ENCODE results near the gene FLNB. TPM values are rescaled to one million over a fixed set of nuclear protein-coding genes. Genes with fewer than 3 reads are reported as not detected.
A peak's percentile ranks its signal among the peaks of the same experiment; 100 is the strongest.

The FLNB gene
- total and polyA plus RNA-seq, 2 of the 13 experiments (the other 11 are each of a cell fraction or from before 2014, with no cell fraction given), result 106 to 130 TPM

GRCh38 chr3:57992452-57993213 lies 15.6 kb upstream of the FLNB start (continued):
- no peak for TF ChIP-seq PRDM15 (CRISPR knock-in tag; IDR thresholded peaks at IDR 0.05)
- TF ChIP-seq NR2F1 (CRISPR knock-in tag; IDR thresholded peaks at IDR 0.05), result 0 out of 4 replicates have a peak, but pooled peaks of 1 of the 2 experiments have one; percentile 19
- TF ChIP-seq, protein P1, sequence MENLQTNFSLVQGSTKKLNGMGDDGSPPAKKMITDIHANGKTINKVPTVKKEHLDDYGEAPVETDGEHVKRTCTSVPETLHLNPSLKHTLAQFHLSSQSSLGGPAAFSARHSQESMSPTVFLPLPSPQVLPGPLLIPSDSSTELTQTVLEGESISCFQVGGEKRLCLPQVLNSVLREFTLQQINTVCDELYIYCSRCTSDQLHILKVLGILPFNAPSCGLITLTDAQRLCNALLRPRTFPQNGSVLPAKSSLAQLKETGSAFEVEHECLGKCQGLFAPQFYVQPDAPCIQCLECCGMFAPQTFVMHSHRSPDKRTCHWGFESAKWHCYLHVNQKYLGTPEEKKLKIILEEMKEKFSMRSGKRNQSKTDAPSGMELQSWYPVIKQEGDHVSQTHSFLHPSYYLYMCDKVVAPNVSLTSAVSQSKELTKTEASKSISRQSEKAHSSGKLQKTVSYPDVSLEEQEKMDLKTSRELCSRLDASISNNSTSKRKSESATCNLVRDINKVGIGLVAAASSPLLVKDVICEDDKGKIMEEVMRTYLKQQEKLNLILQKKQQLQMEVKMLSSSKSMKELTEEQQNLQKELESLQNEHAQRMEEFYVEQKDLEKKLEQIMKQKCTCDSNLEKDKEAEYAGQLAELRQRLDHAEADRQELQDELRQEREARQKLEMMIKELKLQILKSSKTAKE (CRISPR knock-in tag; IDR thresholded peaks at IDR 0.05; ENCODE audit: borderline replicate concordance), result no peak; the same call in 1 of the 2 replicates
- no peak for TF ChIP-seq U2AF2 (IDR thresholded peaks at IDR 0.05; ENCODE audit: low read depth, low read length)
- no peak for TF ChIP-seq HNRNPL (IDR thresholded peaks at IDR 0.05; ENCODE audit: low read depth, low read length)
- TF ChIP-seq, protein P2, sequence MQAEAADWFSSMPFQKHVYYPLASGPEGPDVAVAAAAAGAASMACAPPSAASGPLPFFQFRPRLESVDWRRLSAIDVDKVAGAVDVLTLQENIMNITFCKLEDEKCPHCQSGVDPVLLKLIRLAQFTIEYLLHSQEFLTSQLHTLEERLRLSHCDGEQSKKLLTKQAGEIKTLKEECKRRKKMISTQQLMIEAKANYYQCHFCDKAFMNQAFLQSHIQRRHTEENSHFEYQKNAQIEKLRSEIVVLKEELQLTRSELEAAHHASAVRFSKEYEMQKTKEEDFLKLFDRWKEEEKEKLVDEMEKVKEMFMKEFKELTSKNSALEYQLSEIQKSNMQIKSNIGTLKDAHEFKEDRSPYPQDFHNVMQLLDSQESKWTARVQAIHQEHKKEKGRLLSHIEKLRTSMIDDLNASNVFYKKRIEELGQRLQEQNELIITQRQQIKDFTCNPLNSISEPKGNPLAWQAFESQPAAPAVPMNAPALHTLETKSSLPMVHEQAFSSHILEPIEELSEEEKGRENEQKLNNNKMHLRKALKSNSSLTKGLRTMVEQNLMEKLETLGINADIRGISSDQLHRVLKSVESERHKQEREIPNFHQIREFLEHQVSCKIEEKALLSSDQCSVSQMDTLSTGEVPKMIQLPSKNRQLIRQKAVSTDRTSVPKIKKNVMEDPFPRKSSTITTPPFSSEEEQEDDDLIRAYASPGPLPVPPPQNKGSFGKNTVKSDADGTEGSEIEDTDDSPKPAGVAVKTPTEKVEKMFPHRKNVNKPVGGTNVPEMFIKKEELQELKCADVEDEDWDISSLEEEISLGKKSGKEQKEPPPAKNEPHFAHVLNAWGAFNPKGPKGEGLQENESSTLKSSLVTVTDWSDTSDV (CRISPR knock-in tag; IDR thresholded peaks at IDR 0.05), result no peak
- peak; percentile 45; the same call in 1 of the 2 replicates for TF ChIP-seq ZNF574 (CRISPR knock-in tag; IDR thresholded peaks at IDR 0.05)
- TF ChIP-seq NRL (CRISPR knock-in tag; IDR thresholded peaks at IDR 0.05; ENCODE audit: borderline replicate concordance), result no peak
- TF ChIP-seq MTA3 (CRISPR knock-in tag; IDR thresholded peaks at IDR 0.05), result no peak
- TF ChIP-seq AKAP8 (CRISPR knock-in tag; IDR thresholded peaks at IDR 0.05), result no peak
- no peak for TF ChIP-seq TCF7L2 (IDR thresholded peaks at IDR 0.05; ENCODE audit: low read depth, low read length)
- TF ChIP-seq, protein P3, sequence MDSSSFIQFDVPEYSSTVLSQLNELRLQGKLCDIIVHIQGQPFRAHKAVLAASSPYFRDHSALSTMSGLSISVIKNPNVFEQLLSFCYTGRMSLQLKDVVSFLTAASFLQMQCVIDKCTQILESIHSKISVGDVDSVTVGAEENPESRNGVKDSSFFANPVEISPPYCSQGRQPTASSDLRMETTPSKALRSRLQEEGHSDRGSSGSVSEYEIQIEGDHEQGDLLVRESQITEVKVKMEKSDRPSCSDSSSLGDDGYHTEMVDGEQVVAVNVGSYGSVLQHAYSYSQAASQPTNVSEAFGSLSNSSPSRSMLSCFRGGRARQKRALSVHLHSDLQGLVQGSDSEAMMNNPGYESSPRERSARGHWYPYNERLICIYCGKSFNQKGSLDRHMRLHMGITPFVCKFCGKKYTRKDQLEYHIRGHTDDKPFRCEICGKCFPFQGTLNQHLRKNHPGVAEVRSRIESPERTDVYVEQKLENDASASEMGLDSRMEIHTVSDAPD (CRISPR knock-in tag; IDR thresholded peaks at IDR 0.05), result peak; percentile 58; the same call in 1 of the 2 replicates
- peak; percentile 38; the same call in 1 of the 2 replicates for TF ChIP-seq ZSCAN9 (CRISPR knock-in tag; IDR thresholded peaks at IDR 0.05; ENCODE audit: borderline replicate concordance)
- TF ChIP-seq KDM1A (CRISPR knock-in tag; IDR thresholded peaks at IDR 0.05), result no peak
- no peak for TF ChIP-seq ZNF230 (CRISPR knock-in tag; IDR thresholded peaks at IDR 0.05)
